Neural crest cell (in vitro differentiated cells): ENCODE measurements around the gene GALNT9. TPM values are rescaled to one million over a fixed set of nuclear protein-coding genes. Genes with fewer than 3 reads are reported as not detected.

Experiments used
- DNase-seq: peaks from one replicate; pipeline ENCODE4 v3.0.0; 2021; ENCODE audit warnings: low read depth, mixed read lengths, low spot score
- H3K27ac Mint-ChIP-seq: one replicate; pipeline ENCODE4 v1.8.0; 2021; ENCODE audit warnings: mild to moderate bottlenecking, mixed read lengths; ENCODE audit not compliant: unreplicated experiment
- H3K27me3 Mint-ChIP-seq: 2 replicates; pipeline ENCODE4 v1.8.0; 2021; ENCODE audit warnings: low read depth, mild to moderate bottlenecking, mixed read lengths
- H3K36me3 Mint-ChIP-seq: 2 replicates; pipeline ENCODE4 v1.8.0; 2021; ENCODE audit warnings: low read depth, mild to moderate bottlenecking, mixed read lengths
- H3K4me1 Mint-ChIP-seq: 2 replicates; pipeline ENCODE4 v1.8.0; 2021; ENCODE audit warnings: mixed read lengths
- H3K4me3 Mint-ChIP-seq: one replicate; pipeline ENCODE4 v1.8.0; 2021; ENCODE audit warnings: mild to moderate bottlenecking, mixed read lengths
- H3K9me3 Mint-ChIP-seq: 2 replicates; pipeline ENCODE4 v1.8.0; 2021; ENCODE audit warnings: mixed read lengths
- CTCF ChIP-seq: fragments of 200-600 bp; sonication (generic); conservative IDR thresholded peaks from 2 replicates; pipeline ENCODE4 v1.5.0; 2021; ENCODE audit warnings: antibody characterized with exemption, mild to moderate bottlenecking
- total RNA-seq: library from RNA; stranded (reverse); gene quantifications from 2 replicates; pipeline ENCODE4 v1.2.1, GENCODE V29; 2021

Gene GALNT9
- total RNA-seq, 1 donor from 2014 or later, result 1.3 TPM

- Mint-ChIP-seq H3K27me3 (peaks cover 23% of the 10 kb centered on the region), H3K4me3 (no peak overlapping the region), H3K27ac (no peak overlapping the region), H3K9me3 (no peaks in the 10 kb centered on the region), H3K36me3 (no peaks in the 10 kb centered on the region), H3K4me1 (peaks cover 25% of the 10 kb centered on the region)
- no peak for DNase-seq
- TF ChIP-seq CTCF, result no peak
Observed at GRCh38 chr12:132279184-132279889, 50.1 kb downstream of the GALNT9 start.

GRCh38 chr12:132278401-132279183 lies 50.8 kb downstream of the GALNT9 start:
- Mint-ChIP-seq H3K9me3 (no peaks in the 10 kb centered on the region), H3K4me1 (peaks cover 22% of the 10 kb centered on the region)

GRCh38 chr12:132277949-132278348 lies 51.4 kb downstream of the GALNT9 start:
- Mint-ChIP-seq H3K27ac (no peak overlapping the region), H3K4me1 (peaks cover 22% of the 10 kb centered on the region), H3K36me3 (no peaks in the 10 kb centered on the region), H3K27me3 (peaks cover 17% of the 10 kb centered on the region), H3K4me3 (no peak overlapping the region), H3K9me3 (no peaks in the 10 kb centered on the region)
- no peak for DNase-seq
- TF ChIP-seq CTCF, result no peak

More at GRCh38 chr12:132278401-132279183, 50.8 kb downstream of the GALNT9 start:
- Mint-ChIP-seq H3K27ac (no peak overlapping the region), H3K36me3 (no peaks in the 10 kb centered on the region), H3K27me3 (peaks cover 16% of the 10 kb centered on the region), H3K4me3 (no peak overlapping the region)
- TF ChIP-seq CTCF, result no peak
- no peak for DNase-seq

GRCh38 chr12:132277374-132277941 lies 51.9 kb downstream of the GALNT9 start:
- H3K27me3 Mint-ChIP-seq, result peaks cover 22% of the 10 kb centered on the region
- H3K36me3 Mint-ChIP-seq, result no peaks in the 10 kb centered on the region
- DNase-seq, result no peak
- H3K27ac Mint-ChIP-seq, result no peak overlapping the region
- no peak for TF ChIP-seq CTCF
- no peak overlapping the region for H3K4me3 Mint-ChIP-seq
- H3K4me1 Mint-ChIP-seq, result peaks cover 22% of the 10 kb centered on the region
- no peaks in the 10 kb centered on the region for H3K9me3 Mint-ChIP-seq

DNA sequence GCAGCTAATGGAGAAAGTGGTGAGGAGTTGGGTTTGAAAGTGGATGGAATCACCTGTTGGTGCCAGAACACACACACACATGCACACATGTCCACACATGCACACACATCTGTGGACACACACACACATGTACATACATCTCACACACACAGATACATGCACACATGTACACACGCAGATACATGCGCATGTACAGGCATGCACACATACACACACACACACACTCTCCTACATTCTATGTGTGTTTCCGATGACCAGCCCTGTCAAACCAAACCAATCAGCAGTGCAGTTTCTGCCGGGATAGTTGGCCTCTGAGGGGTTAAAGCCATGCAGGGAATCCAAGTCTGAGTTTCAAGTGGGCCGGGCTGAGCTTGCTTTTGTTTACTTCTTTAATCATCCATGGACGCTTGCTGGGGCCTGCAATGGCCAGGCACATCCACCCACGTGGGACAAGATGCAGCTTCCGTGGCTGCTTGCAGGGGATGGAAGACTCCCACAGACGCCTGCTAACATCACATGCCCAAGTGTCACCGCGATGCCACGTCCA lies 52.5 kb downstream of the GALNT9 start:
- H3K9me3 Mint-ChIP-seq, result no peaks in the 10 kb centered on the region
- no peak for DNase-seq
- H3K27me3 Mint-ChIP-seq, result peaks cover 25% of the 10 kb centered on the region
- no peaks in the 10 kb centered on the region for H3K36me3 Mint-ChIP-seq
- peaks cover 22% of the 10 kb centered on the region for H3K4me1 Mint-ChIP-seq
- TF ChIP-seq CTCF, result no peak
- H3K4me3 Mint-ChIP-seq, result no peak overlapping the region
- H3K27ac Mint-ChIP-seq, result no peak overlapping the region
